ENCODE measurements around the gene CSMD2.

GRCh38 chr1:33588726-33589125, 576.3 kb downstream of the CSMD2 start:
- TF ChIP-seq CTCF (conservative IDR thresholded peaks at IDR 0.05 in 1 of 2, IDR thresholded peaks at IDR 0.05 in 1 of 2; ENCODE audit: low read depth in 1 of 2, low read length in 2 of 2) (no peak), EZH2 (IDR thresholded peaks at IDR 0.05; ENCODE audit: low read length, missing control alignments) (no peak)
